GM19438 (cell line): Measurements from ENCODE around the gene UNC5A.

ENCODE experiments used
- ATAC-seq: cut with Tn5 transposase; IDR thresholded peaks from one replicate; pipeline ENCODE4 v1.9.1; 2021; ENCODE audit warnings: low read depth; ENCODE audit not compliant: unreplicated experiment

The UNC5A gene

GRCh38 chr5:176916337-176916736 is 106.0 kb downstream of the UNC5A start:
- no peak for ATAC-seq

GRCh38 chr5:176918613-176919012 is 108.3 kb downstream of the UNC5A start:
- ATAC-seq, result no peak

GRCh38 chr5:176921714-176922113 is 111.4 kb downstream of the UNC5A start:
- no peak for ATAC-seq

GRCh38 chr5:176922817-176923216 is 112.5 kb downstream of the UNC5A start:
- no peak for ATAC-seq

- ATAC-seq, result no peak
Observed at GRCh38 chr5:176927562-176927961, 117.2 kb downstream of the UNC5A start.

- ATAC-seq, result no peak
Observed at GRCh38 chr5:176929654-176930053, 119.3 kb downstream of the UNC5A start.
